Measurements from ENCODE around the gene MXRA7.
A peak's percentile ranks its signal among the peaks of the same experiment; 100 is the strongest.

The MXRA7 gene

GRCh38 chr17:76738468-76738850, 27.7 kb upstream of the MXRA7 start:
- TF ChIP-seq CTCF (IDR thresholded peaks at IDR 0.05; ENCODE audit: control insufficient read depth, insufficient read depth, low read depth, low read length, missing control alignments) = no peak
- peak overlapping the region; percentile 53 for H3K4me3 ChIP-seq (ENCODE audit: control insufficient read depth, low read depth, low read length)
- DNase-seq (ENCODE audit: low read depth) = no peak

GRCh38 chr17:76737676-76738467, 27.1 kb upstream of the MXRA7 start, which contains the start of gene MFSD11:
Gene MFSD11, plus strand, starts transcription at chr17:76738119. Its CDS starts 234 bp downstream, at chr17:76738353.
- TF ChIP-seq CTCF (IDR thresholded peaks at IDR 0.05; ENCODE audit: control insufficient read depth, insufficient read depth, low read depth, low read length, missing control alignments) = no peak
- H3K4me3 ChIP-seq (ENCODE audit: control insufficient read depth, low read depth, low read length) = peak within 1 kb of the TSS; percentile 95
- DNase-seq (ENCODE audit: low read depth) = peak; percentile 75

GRCh38 chr17:76737082-76737675, 26.4 kb upstream of the MXRA7 start, which contains the start of gene SRSF2:
Gene SRSF2, minus strand, starts transcription at chr17:76737331. Its CDS starts 171 bp downstream, at chr17:76737160.
- peak within 1 kb of the TSS; percentile 95 for H3K4me3 ChIP-seq (ENCODE audit: control insufficient read depth, low read depth, low read length)
- peak; percentile 93 for DNase-seq (ENCODE audit: low read depth)
- TF ChIP-seq CTCF (IDR thresholded peaks at IDR 0.05; ENCODE audit: control insufficient read depth, insufficient read depth, low read depth, low read length, missing control alignments) = no peak

GRCh38 chr17:76736349-76737081, 25.8 kb upstream of the MXRA7 start:
- DNase-seq (ENCODE audit: low read depth) = no peak
- H3K4me3 ChIP-seq (ENCODE audit: control insufficient read depth, low read depth, low read length) = peak overlapping the region; percentile 95
- no peak for TF ChIP-seq CTCF (IDR thresholded peaks at IDR 0.05; ENCODE audit: control insufficient read depth, insufficient read depth, low read depth, low read length, missing control alignments)

- TF ChIP-seq CTCF (IDR thresholded peaks at IDR 0.05; ENCODE audit: control insufficient read depth, insufficient read depth, low read depth, low read length, missing control alignments) = no peak
- H3K4me3 ChIP-seq (ENCODE audit: control insufficient read depth, low read depth, low read length) = peak overlapping the region; percentile 95
- no peak for DNase-seq (ENCODE audit: low read depth)
Measured at GRCh38 chr17:76735586-76736348, 25.0 kb upstream of the MXRA7 start.

GRCh38 chr17:76735006-76735405, 24.2 kb upstream of the MXRA7 start:
- peak overlapping the region; percentile 95 for H3K4me3 ChIP-seq (ENCODE audit: control insufficient read depth, low read depth, low read length)
- TF ChIP-seq CTCF (IDR thresholded peaks at IDR 0.05; ENCODE audit: control insufficient read depth, insufficient read depth, low read depth, low read length, missing control alignments) = no peak
- DNase-seq (ENCODE audit: low read depth) = no peak

Measured in AG09309 (cell line).